ENCODE measurements around the gene ZNF232. TPM values are rescaled to one million over a fixed set of nuclear protein-coding genes. Genes with fewer than 3 reads are reported as not detected.
A peak's percentile ranks its signal among the peaks of the same experiment; 100 is the strongest.

Gene ZNF232
- total and polyA plus RNA-seq, 8 donors: 7.7 to 50.6 (median 29.2) TPM

DNA sequence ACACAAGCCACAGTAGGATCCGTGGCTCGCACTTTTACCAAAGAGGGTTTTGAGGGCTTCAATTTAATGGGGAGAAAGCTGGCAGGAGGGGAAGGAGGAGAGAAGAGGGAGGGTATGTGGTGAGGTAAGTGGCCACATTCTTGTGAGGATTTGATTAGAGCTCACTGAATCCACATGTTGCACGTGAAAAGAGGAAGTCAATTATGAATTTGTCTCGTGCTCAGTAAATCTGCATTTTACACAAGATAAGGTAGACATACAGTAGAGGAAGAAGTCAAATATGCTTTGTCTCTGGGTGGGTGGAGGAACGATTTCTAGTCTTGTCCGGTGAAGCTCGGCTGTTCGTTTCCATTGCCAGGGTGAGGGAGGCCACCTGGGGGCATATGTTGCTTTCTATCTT lies 862 bp downstream of the ZNF232 start:
- H3K4me1 ChIP-seq: peaks cover 0 to 17% of the 10 kb centered on the region in 2 donors
- no peak overlapping the region for H3K27ac ChIP-seq
- H3K9me3 ChIP-seq: peaks cover 0 to 4% of the 10 kb centered on the region in 2 donors
- peak overlapping the region; percentile 67 to 86 for H3K4me3 ChIP-seq
- DNase-seq (no peak), ATAC-seq (no peak)
- peaks cover 11 to 19% of the 10 kb centered on the region in 2 donors for H3K27me3 ChIP-seq
- TF ChIP-seq, protein P1, sequence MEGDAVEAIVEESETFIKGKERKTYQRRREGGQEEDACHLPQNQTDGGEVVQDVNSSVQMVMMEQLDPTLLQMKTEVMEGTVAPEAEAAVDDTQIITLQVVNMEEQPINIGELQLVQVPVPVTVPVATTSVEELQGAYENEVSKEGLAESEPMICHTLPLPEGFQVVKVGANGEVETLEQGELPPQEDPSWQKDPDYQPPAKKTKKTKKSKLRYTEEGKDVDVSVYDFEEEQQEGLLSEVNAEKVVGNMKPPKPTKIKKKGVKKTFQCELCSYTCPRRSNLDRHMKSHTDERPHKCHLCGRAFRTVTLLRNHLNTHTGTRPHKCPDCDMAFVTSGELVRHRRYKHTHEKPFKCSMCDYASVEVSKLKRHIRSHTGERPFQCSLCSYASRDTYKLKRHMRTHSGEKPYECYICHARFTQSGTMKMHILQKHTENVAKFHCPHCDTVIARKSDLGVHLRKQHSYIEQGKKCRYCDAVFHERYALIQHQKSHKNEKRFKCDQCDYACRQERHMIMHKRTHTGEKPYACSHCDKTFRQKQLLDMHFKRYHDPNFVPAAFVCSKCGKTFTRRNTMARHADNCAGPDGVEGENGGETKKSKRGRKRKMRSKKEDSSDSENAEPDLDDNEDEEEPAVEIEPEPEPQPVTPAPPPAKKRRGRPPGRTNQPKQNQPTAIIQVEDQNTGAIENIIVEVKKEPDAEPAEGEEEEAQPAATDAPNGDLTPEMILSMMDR (IDR thresholded peaks at IDR 0.05): no peak
- H3K36me3 ChIP-seq: peaks cover 6 to 50% of the 10 kb centered on the region in 2 donors
- intact Hi-C loops (cut with DNase I): no loop called here

DNA sequence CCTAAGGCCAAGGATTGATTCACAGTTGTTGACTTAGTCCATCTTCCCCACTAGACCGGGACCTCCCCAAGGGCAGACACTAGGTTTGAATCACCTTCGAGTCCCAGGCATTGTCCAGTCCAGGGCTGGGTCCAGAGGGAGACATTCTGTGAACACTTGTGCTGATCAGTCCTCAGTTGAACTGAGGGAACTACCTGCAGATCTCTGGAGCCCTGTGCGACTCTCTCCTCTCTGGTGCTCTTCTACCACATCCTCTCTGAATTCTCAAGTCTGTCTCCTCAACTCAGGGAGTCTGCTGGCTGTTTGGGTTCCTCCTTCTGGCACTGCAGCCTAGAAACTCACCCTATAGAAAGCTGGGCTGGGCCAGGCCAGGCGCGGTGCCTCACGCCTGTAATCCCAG lies 10.8 kb downstream of the ZNF232 start:
- TF ChIP-seq, protein P1 (IDR thresholded peaks at IDR 0.05): no peak
- no peak overlapping the region for H3K4me3 ChIP-seq
- peaks cover 0 to 16% of the 10 kb centered on the region in 2 donors for H3K9me3 ChIP-seq
- H3K27ac ChIP-seq: no peak overlapping the region
- intact Hi-C loops (cut with DNase I): no loop called here
- ATAC-seq: no peak
- peaks cover 0 to 10% of the 10 kb centered on the region in 2 donors for H3K36me3 ChIP-seq
- peaks cover 0 to 11% of the 10 kb centered on the region in 2 donors for H3K4me1 ChIP-seq
- DNase-seq: no peak
- peaks cover 0 to 27% of the 10 kb centered on the region in 2 donors for H3K27me3 ChIP-seq

GRCh38 chr17:5099271-5099670 lies 12.4 kb downstream of the ZNF232 start:
- Histone ChIP-seq H3K4me1 (peaks cover 0 to 11% of the 10 kb centered on the region in 2 donors), H3K27ac (no peak overlapping the region), H3K4me3 (no peak overlapping the region), H3K36me3 (no peaks in the 10 kb centered on the region), H3K9me3 (peaks cover 0 to 23% of the 10 kb centered on the region in 2 donors), H3K27me3 (peaks cover 0 to 27% of the 10 kb centered on the region in 2 donors)
- DNase-seq: no peak
- ATAC-seq: no peak
- TF ChIP-seq, protein P1 (IDR thresholded peaks at IDR 0.05): no peak
- intact Hi-C loops (cut with DNase I): no loop called here

DNA sequence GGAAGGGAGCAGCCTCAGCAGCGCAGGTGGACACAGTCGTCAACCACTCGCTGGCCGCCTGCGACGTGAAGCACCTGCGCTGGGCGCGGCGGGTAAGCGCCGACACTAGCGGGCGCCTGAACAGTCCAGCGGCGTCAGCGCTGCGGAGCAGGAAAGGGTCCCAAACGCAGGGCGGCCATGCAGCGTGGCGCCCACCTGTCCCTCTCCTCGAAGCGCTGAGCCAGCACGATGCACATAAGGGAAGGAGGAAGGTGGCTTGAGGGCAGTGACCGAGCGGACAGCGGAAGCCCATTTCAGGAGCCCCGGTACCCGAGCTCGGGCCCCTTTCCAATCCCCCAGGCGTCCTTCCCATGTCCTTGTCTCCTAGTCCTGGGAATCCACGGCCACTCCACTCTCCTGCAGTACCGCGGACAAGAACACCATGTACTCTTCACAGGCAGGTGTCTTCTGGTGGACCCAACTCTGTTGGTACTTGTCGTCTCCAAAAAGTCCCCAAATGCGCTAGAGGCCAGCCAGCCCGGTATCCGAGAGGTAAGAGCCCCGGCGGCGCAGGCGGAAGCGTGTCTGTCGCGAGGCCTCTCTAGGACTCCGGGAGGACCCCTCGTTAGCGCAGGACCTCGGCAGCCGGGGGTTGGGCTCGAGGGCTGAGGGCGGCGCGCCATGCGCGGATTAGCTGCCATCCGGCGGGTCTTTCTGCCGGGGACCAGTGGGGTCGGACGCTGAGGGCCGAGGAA lies 14.4 kb downstream of the ZNF232 start:
- ATAC-seq: peak; percentile 81

GRCh38 chr17:5096731-5097100 lies 15.0 kb downstream of the ZNF232 start:
- no peak for DNase-seq
- Histone ChIP-seq H3K4me1 (peaks cover 0 to 11% of the 10 kb centered on the region in 2 donors), H3K4me3 (peak overlapping the region; percentile 28 to 51), H3K36me3 (peaks cover 0 to 23% of the 10 kb centered on the region in 2 donors), H3K27ac (peak overlapping the region in 1 of 2 donors; percentile 33), H3K9me3 (peaks cover 5 to 49% of the 10 kb centered on the region in 2 donors), H3K27me3 (peaks cover 0 to 27% of the 10 kb centered on the region in 2 donors)
- ATAC-seq: no peak
- TF ChIP-seq, protein P1 (IDR thresholded peaks at IDR 0.05): no peak
- intact Hi-C loops (cut with DNase I): no loop called here

More for the DNA sequence above, 14.4 kb downstream of the ZNF232 start:
- DNase-seq: peak in 3 of 4 donors; percentile 80 to 88 (median 87)
- H3K27ac ChIP-seq: peak overlapping the region in 1 of 2 donors; percentile 33
- intact Hi-C loops (cut with DNase I): no loop called here
- H3K4me3 ChIP-seq: peak overlapping the region; percentile 28 to 51
- TF ChIP-seq, protein P1 (IDR thresholded peaks at IDR 0.05): no peak
- peaks cover 0 to 11% of the 10 kb centered on the region in 2 donors for H3K4me1 ChIP-seq
- peaks cover 0 to 18% of the 10 kb centered on the region in 2 donors for H3K36me3 ChIP-seq
- peaks cover 0 to 27% of the 10 kb centered on the region in 2 donors for H3K27me3 ChIP-seq
- H3K9me3 ChIP-seq: peaks cover 2 to 43% of the 10 kb centered on the region in 2 donors
